ENCODE measurements around the gene DCLK3.

DCLK3 gene

DNA sequence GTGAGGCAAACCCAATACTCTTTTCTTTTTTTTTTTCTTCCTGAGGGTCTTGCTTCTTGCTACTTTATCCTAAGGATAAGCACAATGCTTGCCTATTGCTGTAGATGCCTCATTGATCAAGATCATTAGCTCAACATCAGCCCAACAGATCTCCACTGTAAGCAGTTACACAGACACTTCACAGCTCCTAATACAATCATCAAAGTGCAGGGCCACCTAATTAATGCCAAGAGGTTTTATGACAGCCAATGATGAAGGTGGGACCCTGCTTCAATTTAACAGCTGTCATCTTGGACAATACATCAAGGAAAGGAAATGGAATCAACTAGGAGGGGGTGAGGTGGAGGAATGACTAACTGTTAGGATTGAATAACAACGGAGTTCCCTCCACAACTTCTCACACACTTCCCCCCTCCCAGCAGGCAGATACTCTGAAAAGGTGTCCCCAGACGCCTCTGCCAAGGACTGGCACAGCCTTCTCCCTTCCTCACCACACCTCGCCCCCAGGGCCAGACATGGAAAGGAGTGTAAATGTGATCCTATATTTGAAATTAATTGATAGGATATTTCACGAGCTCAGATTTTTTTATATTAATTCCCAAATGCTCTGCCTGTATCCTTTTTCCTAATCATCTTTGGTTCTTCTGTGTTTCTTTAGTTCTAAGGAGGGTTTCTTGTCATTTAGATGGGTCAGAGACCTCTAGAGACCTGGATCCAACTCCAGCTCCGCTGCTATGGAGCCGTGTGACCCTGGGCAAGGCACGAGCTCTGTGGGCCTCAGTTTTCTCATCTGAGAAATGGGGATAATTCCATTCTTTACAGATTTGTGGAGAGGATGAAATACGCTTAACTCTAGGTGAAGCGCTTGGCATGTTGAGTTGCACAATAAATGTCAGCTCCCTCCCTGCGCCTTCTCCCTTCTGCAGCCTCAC lies 1.2 kb downstream of the DCLK3 start:
- no peak for DNase-seq

DNA sequence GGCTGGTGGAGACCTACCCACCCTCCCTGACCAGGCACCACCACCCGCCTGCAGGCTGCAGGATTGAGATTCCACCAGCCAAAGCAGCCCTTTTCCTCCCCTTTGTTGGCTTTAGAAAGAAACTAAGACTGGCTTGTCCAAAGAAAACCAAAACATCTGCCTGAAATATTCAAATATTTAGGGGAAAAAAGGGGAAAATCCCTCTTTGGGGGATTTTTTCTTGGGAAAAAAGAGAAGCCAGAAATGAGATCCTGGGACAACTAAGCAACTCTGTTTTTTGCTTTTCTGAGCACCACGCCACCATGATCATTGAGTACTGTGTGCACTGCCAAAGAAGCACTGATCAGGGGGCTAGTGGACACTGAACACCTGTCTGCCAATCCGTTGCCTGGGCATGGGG lies 2.6 kb downstream of the DCLK3 start:
- DNase-seq, result no peak

DNA sequence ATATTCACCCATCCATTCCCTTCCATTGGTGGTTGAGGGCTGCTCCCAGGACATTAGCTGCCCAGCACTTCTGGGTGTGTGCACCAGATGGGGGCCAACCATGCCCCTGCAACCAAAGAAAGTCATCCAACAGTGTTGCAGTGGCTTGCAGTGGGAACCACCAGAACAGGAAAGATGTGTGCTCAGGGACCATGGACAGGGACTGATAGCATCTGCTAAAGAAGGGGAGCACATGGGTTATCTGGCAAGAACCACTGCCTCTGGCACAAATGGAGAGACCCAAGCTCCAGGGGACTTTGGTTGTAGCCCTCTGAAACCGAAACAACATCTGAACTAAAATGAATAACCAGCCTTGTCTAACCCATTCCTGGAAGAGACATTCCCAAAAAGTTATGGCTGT lies 8.1 kb downstream of the DCLK3 start:
- DNase-seq, result no peak

DNA sequence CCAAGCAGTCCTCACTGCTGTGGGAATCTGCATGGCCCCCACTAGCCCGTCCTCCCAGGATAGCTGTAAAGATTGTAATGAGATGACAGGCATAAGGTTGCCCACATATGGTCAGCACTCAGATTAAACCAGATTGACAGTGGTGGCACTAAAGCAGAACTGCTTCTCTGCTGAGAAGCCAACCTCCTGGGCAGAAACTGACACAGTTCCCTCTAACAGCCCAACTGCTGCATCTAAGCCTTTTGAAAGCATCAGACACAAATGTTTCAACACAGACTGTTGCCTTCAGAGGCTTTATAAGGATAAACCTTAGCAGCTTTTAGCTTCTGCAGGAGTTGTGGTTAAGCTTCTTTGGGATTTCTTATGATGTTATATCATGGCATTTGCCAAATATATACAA lies 13.0 kb downstream of the DCLK3 start:
- no peak for DNase-seq

DNA sequence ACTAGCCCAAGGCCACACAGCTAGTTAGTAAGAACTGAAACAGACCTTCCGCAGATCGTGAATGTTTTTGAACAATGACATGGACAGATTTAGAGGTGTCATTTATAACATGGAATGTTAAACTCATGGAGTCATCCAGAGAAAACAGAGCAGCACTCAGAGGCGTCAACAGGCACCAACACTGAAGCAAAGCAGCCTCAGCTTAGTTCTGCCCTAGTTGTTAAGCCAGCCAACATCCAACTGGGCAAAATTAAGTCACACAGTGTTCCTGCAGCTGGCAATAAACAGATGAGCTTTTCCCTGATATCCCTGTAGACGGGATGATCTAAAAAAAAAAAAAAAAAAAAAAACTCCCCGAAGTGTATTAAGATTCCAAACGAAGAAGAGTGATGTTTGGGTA lies 13.6 kb downstream of the DCLK3 start:
- no peak for DNase-seq

DNA sequence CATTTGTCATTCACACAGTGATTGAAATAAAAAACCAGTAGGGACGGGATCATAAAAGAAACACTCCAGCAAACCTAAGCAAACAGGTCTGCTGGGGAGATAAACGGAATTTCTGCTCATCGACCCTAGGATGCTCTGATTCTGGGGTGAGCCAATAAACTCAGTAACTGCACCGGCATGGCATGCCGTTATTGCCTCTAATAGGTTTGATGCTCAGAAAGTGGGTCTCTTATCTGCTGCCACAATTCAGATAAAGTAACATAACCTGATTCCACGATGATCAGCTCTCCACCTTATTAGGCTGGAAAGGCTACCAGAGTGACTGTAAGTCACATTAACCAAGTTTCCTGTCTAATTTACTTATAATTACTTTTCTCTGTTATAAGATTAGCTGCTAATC lies 19.6 kb downstream of the DCLK3 start:
- no peak for DNase-seq

DNA sequence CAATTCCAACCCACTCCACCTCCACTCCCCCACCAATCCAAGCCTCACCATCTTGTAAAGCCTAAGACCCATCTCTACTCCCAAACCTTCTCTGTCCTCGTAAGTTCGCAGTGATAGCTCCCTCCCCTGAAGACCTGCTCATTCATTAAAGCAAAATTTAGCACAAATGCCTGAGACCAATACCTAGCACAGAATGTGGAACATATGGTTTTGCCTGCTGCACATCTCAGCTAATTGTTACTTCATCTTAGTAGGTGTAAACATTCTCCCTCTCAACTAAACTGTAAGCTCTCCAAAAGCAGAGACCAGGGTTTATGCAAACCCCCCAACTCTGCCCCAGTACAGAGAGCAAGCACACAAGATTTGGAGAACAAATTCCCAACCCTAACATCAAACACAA lies 20.5 kb downstream of the DCLK3 start:
- no peak for DNase-seq

DNA sequence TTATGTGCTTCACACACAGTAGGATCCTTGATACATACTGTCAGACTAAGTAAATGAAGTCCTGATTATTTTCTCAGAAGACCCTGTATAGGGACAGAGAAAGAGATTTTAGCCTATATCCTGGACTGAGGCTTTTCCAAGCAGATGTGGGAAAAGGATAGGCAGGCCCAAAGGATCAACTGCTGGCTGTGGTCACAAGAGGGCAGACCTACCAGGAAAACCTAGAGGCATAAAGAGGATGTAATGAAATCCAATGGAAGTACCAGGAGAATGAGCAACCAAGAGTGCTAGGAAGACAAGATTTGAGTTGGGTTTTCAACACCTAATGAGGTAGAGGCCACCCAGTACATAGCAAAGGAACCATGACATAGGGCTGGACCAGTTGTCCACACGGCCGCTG lies 23.1 kb downstream of the DCLK3 start:
- no peak for DNase-seq

DNA sequence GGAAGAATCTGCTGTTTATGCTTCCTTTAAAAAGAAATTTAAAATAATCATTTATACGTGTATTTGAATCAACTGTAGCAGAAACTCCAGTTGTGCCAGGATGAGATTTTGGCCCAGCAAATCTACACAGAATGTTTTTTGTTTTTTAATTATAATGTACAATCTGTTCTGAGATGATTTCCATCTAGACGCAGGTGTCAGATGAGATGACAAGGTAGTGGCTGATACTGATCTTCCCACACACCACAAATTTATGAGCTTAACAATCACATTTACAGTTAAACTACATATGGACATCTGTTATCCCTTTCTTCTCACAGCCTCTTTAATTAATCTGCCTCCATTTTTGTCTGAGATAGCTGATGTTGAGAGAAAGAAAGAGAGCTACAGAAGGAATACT lies 23.6 kb downstream of the DCLK3 start:
- DNase-seq, result no peak

DNA sequence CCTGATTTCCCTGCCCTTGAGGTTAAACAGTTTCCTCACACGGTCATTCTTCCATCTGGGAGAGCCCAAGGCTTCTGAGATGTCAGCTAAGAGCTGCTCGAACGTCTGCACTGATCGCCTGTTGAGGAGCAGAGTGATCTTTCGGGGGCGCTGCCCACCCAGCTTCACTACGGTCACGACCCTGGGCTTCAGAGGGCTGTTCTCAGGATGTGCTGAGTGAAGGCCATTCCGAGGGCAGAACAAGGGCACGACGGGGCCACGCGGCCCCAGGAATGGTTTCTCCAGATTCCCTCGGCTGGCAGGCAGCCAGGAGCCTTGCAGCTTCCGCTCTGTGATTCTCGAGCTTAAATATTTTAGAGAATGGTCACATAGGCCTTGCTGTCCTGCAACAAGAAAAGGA lies 25.7 kb downstream of the DCLK3 start:
- no peak for DNase-seq

DNA sequence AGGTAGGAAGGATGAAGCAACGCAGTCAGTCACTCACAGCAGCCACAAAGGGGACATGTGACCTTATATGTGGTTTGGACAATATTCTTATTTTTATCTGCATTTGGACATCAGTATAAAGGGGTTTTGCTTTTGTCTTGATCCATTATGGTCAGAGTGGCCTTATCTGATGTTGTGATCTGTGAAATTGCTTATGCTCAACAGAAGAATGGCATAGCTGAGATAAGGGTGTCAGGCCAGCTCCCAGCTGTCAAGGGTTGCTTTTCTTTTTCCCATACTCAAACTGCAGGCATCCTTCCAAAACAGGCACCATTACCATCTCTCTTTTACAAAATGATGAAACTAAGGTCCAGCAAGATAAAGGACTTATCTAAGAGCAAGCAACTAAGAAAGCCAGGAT lies 28.1 kb downstream of the DCLK3 start:
- DNase-seq, result no peak

DNA sequence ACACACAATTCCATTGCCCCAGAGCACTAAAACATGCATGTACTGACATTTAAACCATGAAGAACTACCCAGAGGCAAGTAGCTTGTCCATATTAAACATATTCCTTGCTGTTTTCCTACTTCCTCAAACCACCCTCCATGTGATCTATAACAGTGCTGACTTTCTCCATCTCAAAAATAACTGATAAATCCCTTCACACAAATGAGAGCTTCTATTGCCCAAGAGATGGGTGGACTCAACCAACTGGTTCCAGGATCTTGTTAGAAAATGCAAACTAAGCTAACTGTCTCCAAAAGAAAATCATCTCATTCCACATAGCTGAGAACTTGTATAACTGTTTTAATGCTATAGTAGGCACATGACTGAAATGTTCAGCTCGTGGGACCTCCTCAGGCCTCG lies 29.6 kb downstream of the DCLK3 start:
- DNase-seq, result no peak

DNA sequence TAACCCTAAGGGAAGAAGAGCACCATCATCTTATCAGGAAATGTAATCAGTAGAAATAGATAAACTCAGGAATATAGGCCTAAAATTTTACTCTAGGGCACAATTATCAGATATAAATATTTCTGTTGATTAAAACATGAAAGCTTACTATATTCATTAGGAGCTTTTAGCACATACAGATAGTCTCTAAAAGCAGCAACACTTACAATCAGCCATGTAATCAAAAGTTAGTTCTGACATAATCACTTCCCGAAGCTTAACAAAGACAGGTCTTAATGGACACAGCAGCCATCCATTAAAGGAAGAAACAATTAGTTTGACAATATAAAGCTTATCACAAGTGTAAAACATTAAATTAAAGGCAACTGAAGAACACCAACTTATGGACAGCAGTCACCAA lies 30.6 kb downstream of the DCLK3 start:
- DNase-seq, result no peak

DNA sequence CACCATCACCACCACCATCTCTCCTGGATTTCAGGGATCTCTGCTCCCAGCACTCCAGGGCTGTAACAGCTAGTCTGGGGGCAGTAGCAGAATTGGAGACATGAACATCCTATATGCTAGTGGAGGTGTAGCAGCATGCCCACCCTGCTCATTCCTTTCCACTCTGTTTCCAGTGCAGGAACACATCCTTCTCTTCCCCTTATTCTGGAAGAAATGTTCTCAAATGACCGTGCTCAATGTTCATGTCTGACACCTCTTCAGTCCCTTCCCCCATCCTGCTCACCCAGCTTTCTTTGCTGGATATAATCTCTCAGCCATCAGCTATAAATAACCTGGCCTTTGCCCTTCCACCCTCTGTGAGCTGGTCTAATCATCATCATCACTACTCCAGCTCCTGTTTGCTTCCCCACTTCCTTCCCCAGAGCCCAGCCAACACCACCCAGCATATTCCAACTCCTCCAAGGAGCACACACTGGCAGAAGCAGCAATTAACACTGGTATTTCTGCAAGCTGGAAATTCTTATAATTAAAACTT lies 31.1 kb downstream of the DCLK3 start:
- no peak for DNase-seq

DNA sequence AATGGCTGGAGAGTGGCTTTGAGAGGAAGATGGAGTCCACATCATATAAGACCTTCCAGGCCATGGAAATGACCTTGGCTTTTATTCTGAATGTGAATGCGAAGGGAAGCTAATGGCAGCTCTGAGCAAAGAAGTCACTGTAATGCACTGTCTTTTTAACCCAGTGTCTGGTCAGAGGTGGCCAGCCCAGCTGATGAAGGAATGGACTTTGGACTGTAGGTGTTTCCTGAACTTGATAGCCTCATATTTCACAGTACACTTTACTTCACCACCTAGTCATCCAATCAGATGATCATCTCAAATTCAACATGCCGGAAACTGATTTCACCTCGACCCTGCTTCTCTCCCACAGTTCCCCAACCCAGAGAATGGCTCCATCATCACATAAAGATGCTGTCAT lies 33.4 kb downstream of the DCLK3 start:
- DNase-seq, result no peak

DNA sequence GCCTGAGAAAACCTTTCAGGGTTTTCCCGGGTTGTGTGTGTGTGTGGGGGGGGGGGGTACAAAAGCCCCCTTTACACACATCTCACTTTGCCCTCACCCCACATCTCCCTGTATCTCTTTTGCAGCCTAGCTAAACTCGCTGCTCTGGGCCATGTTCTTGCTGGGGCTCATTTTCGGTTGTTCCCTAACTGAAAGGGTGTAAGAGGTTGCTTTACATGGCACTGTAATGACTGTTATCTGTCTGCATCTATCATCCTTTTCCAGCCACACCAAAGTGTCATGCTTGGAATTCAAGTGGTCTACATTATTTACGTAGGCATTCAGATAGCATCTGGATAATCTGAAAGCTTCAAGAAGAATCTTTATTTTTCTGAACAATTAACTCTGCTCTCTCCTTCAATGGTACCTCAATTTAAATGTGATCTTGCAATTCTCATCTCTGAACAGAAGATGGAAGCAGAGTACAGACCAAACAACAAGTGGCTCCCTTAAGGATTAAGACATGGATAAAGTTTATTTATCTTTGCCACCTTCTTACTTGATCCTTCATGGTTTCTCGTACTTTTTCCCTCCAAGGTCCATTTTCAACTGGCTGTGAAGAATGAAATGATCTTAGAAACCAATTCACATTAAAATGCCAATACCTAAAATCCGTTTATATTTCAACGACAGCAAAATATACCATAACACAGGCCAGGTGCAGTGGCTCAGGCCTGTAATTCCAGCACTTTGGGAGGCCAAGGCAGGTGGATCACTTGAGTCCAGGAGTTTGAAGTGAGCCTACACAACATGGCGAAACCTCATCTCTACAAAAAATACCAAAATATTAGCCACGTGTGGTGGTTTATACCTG lies 34.9 kb downstream of the DCLK3 start:
- no peak for DNase-seq

DNA sequence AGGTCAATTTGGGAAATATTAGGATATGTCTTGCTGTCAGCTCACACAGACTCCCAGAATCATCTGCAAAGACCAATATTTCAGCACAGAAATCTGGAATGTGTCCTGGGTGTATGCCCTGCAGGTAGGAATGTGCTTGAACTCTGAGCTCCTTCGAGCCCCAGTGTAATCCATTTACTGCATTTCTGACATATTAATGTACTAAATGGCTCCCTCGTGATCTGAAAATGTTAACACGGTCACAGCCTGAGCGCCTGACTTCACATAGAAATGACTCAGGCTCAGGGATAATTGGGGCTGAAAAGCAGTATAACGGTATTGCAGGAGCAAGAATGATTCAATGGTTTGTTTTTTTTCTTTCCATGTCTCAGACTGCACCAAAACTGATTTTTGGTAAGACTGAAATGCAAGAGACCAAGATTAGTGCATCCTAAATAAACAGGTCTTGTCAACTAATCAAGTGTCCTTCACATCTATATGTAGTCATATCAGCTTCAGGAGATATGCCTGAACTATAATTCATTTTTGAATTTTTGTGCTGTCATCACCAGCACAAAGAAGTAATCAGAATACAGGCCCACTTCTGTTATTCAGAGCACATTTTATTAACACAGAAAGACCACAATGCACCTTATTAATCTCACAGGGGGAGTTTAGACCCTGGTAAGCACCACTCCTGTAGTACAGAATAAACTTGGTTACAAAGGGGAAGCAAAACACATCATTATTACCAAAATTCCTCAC lies 49.8 kb downstream of the DCLK3 start:
- no peak for DNase-seq

DNA sequence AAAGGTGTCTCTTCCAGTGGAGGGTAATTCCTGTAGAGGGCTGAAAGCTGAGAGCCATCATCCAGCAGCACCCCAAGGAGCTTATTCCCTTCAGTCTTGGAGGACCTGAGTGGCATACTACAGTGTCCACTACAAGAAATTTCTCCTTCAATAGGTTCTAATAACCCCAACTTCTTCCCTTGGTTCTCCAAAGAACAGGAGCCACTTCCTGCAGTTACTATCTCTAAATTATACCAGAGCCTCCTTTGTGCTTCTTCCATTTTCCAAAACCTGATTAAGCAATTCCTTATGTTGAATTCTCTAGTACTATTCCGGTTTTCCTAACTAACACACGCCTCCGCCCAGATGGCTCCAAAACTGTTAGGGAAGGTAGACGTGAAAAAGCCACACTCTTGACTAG lies 50.4 kb downstream of the DCLK3 start:
- no peak for DNase-seq

DNA sequence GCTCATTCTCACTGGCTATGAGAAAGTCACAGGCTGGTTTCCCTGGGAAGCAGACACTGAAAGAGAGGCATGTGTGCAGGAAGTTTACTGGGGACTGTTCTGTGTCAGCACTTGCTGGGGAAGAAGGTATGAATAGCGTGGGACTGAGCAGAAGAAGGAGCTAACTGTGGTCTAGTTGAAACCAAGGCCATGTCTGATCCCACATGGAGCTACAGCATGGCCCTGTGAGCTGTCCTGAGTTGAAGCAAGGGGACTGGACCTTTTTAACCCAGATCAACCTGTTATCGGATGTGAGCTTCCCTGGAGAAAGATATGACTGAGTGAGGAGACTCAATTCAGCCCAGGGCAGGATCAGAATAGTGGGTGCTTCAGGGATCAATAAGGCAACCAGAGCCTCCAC lies 53.7 kb downstream of the DCLK3 start:
- DNase-seq, result no peak

DNA sequence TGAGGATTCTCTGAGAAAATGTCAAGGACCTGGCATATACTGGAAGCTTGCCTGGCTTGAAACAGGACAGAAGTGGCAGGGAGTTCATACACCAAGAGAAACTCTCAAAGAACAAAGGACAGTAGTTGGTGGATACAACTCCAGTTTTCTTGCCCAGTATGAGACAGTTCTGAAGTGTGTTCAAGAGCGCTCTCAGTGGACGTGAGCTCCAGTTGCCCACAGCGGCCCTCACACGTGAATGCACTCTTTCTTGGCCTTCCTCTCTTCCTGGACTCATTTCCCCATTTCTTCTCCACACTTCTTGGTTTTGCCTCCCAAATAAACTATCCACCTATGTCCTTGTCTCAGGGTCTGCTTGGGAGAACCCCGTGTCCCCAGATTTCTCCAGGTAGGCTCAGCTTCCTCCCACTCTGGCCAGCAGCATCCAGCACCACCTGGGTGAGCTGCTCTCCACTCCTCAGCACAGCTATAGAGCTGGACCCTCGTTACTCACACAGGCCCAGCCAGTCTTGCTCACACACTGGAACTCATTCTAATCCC lies 54.5 kb downstream of the DCLK3 start:
- no peak for DNase-seq

DNA sequence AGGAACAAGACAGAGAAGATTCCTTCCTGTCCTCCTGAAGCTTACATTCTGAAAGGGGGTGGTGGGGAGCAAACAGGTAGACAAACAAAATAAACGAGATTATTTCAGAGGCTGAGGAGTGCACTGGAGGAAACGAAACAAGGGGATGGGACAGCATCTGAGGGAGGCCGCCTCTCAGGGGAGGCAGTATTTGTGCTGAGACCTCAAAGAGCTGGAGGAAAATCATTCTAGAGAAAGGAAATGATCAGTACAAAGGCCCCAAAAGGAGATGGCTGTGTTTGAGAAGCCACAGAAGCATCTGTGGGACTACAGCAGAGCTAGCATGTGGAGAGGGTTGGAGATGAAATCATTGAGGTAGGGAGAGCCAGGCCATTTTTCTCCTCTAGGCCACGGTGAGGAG lies 55.1 kb downstream of the DCLK3 start:
- DNase-seq, result no peak

DNA sequence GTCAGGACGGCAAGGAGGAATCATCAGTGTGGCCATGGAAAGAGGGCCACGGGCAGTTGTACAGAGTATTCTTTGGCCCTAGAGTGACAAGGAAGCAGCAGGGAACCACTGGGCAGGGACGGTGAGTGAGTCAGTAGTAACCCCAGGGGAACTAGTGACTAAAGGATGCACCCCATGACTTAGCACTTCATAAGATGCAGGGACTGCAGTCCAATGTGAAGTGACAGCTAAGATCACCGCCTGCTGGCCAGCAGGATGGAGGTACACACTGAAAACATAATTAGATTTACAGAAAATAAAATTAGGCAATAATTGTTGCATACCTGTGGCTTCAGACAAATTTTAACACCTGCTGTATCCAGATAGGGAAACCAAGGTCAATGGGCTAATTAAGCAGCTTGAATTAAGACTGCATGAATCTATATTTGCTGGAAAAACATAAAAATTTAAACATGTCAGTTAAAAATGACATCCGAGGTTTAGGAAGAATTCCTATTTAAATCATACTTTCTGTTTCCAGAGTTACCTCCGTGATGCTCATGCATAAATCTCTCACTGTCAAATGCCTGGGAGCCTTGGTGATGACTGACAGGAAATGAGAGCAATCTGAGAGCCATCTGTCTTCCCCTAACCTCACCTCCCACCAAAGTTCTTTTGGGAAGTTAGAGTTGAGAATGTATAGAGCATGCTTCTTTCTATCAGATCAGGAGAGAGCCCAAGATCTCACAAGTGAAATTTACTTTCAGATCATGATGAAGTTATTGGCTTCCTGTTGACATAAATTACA lies 56.5 kb downstream of the DCLK3 start:
- no peak for DNase-seq
